Astrocyte (in vitro differentiated cells and primary cell): Measurements from ENCODE around the gene SC5D.

Experiments used
- EZH2 ChIP-seq: IDR thresholded peaks from 2 replicates; pipeline ENCODE4 v1.6.1; 2012; ENCODE audit warnings: mild to moderate bottlenecking, low read length, inconsistent platforms; ENCODE audit not compliant: insufficient read depth
- TF ChIP-seq, protein P1 (sequence below): IDR thresholded peaks from 2 replicates; pipeline ENCODE4 v1.5.1; 2011; ENCODE audit warnings: low read depth, mild to moderate bottlenecking, inconsistent platforms, low read length, moderate library complexity; ENCODE audit not compliant: insufficient read depth

DNA sequence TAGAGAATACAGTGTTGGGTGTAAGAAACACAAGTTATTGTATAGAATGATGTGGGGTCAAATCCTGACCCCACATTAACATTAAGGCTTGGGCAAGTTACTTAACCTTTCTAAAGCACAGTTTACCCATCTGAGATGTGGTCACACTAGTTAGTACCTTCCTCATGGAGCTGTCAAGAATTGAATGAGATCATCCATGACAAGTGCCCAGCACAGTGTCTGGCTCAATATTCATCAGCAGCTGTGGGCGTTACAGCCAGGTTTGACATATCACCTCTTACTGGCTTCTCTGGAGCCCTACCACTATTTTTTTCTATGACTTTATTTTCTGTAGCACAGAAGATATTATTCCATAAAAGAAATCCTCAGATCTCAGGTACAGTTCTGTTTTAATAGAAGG lies 57.2 kb downstream of the SC5D start:
- TF ChIP-seq, protein P1, sequence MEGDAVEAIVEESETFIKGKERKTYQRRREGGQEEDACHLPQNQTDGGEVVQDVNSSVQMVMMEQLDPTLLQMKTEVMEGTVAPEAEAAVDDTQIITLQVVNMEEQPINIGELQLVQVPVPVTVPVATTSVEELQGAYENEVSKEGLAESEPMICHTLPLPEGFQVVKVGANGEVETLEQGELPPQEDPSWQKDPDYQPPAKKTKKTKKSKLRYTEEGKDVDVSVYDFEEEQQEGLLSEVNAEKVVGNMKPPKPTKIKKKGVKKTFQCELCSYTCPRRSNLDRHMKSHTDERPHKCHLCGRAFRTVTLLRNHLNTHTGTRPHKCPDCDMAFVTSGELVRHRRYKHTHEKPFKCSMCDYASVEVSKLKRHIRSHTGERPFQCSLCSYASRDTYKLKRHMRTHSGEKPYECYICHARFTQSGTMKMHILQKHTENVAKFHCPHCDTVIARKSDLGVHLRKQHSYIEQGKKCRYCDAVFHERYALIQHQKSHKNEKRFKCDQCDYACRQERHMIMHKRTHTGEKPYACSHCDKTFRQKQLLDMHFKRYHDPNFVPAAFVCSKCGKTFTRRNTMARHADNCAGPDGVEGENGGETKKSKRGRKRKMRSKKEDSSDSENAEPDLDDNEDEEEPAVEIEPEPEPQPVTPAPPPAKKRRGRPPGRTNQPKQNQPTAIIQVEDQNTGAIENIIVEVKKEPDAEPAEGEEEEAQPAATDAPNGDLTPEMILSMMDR: no peak
- no peak for TF ChIP-seq EZH2
